Large intestine (tissue), 3 donors: ENCODE results near the gene CDHR3. TPM values are rescaled to one million over a fixed set of nuclear protein-coding genes. Genes with fewer than 3 reads are reported as not detected.

Experiments used
- DNase-seq, 2 donors: peaks; one replicate each; pipeline versions ENCODE4 v3.0.0 to v3.0.0-alpha.2; 2013
- H3K27ac ChIP-seq: one replicate; pipeline ENCODE4 v1.5.1; 2013; ENCODE audit warnings: low read length
- H3K27me3 ChIP-seq: 2 replicates; pipeline ENCODE4 v1.6.1; 2013; ENCODE audit warnings: low read length; ENCODE audit not compliant: control insufficient read depth, insufficient read depth
- H3K36me3 ChIP-seq: 2 replicates; pipeline ENCODE4 v1.6.1; 2013; ENCODE audit warnings: low read length; ENCODE audit not compliant: control insufficient read depth, insufficient read depth
- H3K4me1 ChIP-seq: one replicate; pipeline ENCODE4 v1.6.1; 2013; ENCODE audit warnings: low read length; ENCODE audit not compliant: control insufficient read depth, insufficient read depth
- H3K4me3 ChIP-seq: one replicate; pipeline ENCODE4 v1.5.1; 2013; ENCODE audit warnings: low read length
- H3K9me3 ChIP-seq: one replicate; pipeline ENCODE4 v1.6.1; 2013; ENCODE audit warnings: mild to moderate bottlenecking, low read depth, low read length, moderate library complexity; ENCODE audit not compliant: control insufficient read depth
- WGBS: methylation state at CpG from one replicate; pipeline ENCODE4 v1.1.5; 2013; ENCODE audit warnings: low lambda C conversion rate; ENCODE audit not compliant: insufficient coverage; 5-methylcytosine and 5-hydroxymethylcytosine counted together
- polyA plus RNA-seq: library from polyadenylated mRNA; unstranded; fragments of 120-200 nt; gene quantifications from one replicate; pipeline ENCODE4 v1.2.1, GENCODE V29; 2013

Gene CDHR3
- polyA plus RNA-seq, 1 donor, result 36.0 TPM

DNA sequence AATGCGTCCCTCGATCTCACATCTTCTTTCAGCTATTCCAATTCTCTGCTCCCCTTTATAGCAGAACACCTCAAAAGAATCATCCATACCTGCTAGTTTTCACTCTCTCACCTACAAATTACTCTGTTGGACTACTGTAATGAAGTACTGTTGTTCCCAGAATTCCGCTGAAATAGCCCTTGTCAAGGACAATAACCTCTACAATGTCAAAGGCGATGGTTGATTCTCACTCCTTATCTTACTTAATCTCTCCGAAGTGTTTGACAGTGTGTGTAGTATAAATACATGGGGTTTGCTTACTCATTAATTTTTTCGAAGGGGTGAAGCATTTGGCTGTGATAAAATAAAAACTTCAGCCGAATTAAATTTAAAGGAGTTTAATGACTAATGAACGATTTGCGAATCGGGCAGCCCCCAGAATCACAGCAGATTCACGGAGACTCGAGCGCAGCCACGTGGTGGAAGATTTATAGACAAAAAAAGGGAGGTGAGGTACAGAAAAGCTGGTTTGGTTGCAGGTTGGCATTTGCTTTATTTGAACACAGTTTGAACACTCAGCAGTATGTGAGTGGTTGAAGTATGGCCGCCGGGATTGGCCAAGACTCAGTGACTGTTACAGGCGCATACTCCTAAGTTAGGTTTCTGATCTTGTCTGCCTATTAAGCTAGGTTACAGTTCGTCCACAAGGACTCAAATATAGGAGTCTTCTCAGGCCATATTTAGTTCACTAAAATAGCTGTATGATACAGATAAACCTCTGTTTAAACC, 119.2 kb downstream of the CDHR3 start:
- no peak overlapping the region for H3K27ac ChIP-seq
- no peaks in the 10 kb centered on the region for H3K27me3 ChIP-seq
- 37% methylated on average over 3 of the region's 18 CpGs for WGBS
- no peaks in the 10 kb centered on the region for H3K36me3 ChIP-seq
- H3K4me3 ChIP-seq, result no peak overlapping the region
- H3K9me3 ChIP-seq, result no peaks in the 10 kb centered on the region
- no peak for DNase-seq
- no peaks in the 10 kb centered on the region for H3K4me1 ChIP-seq

Other genes starting within 250 kb of the CDHR3 start
- gene ATXN7L1, start 86.7 kb upstream of the CDHR3 start, polyA plus RNA-seq, result 24.3 TPM
- 97.0 TPM for gene SYPL1, start 149.0 kb downstream of the CDHR3 start, polyA plus RNA-seq